Chondrocyte (in vitro differentiated cells): Measurements from ENCODE around the gene SORBS2. TPM values are rescaled to one million over a fixed set of nuclear protein-coding genes. Genes with fewer than 3 reads are reported as not detected.
A peak's percentile ranks its signal among the peaks of the same experiment; 100 is the strongest.

Experiments
- DNase-seq: peaks from one replicate; pipeline ENCODE4 v3.0.0; 2021; ENCODE audit warnings: mixed read lengths, low spot score
- H3K27ac Mint-ChIP-seq: one replicate; pipeline ENCODE4 v1.8.0; 2021; ENCODE audit warnings: mild to moderate bottlenecking, moderate library complexity, mixed read lengths; ENCODE audit not compliant: unreplicated experiment
- H3K27me3 Mint-ChIP-seq: 2 replicates; pipeline ENCODE4 v1.8.0; 2021; ENCODE audit warnings: low read depth, mixed read lengths
- H3K36me3 Mint-ChIP-seq: 2 replicates; pipeline ENCODE4 v1.8.0; 2021; ENCODE audit warnings: low read depth, mixed read lengths
- H3K4me1 Mint-ChIP-seq: 2 replicates; pipeline ENCODE4 v1.8.0; 2021; ENCODE audit warnings: low read depth, mild to moderate bottlenecking, mixed read lengths
- H3K4me3 Mint-ChIP-seq: one replicate; pipeline ENCODE4 v1.8.0; 2021; ENCODE audit warnings: mild to moderate bottlenecking, moderate library complexity, mixed read lengths; ENCODE audit not compliant: unreplicated experiment
- H3K9me3 Mint-ChIP-seq: 2 replicates; pipeline ENCODE4 v1.8.0; 2021; ENCODE audit warnings: low read depth, mixed read lengths
- CTCF ChIP-seq: fragments of 200-600 bp; sonication (generic); IDR thresholded peaks from 2 replicates; pipeline ENCODE4 v1.5.0; 2021; ENCODE audit warnings: antibody characterized with exemption, mild to moderate bottlenecking, moderate library complexity
- total RNA-seq: library from RNA; stranded (reverse); gene quantifications from 3 replicates; pipeline ENCODE4 v1.2.1, GENCODE V29; 2021

Gene SORBS2
- total RNA-seq, 1 donor from 2014 or later: 104 TPM

GRCh38 chr4:185840953-185841352 is 29.0 kb upstream of the SORBS2 start:
- Mint-ChIP-seq H3K9me3 (peaks cover 16% of the 10 kb centered on the region), H3K27ac (no peak overlapping the region), H3K36me3 (peaks cover 3% of the 10 kb centered on the region), H3K4me3 (no peak overlapping the region), H3K27me3 (no peaks in the 10 kb centered on the region), H3K4me1 (peaks cover 6% of the 10 kb centered on the region)
- no peak for TF ChIP-seq CTCF
- no peak for DNase-seq

- H3K27ac Mint-ChIP-seq: no peak overlapping the region
- no peaks in the 10 kb centered on the region for H3K4me1 Mint-ChIP-seq
- no peaks in the 10 kb centered on the region for H3K27me3 Mint-ChIP-seq
- peaks cover 9% of the 10 kb centered on the region for H3K9me3 Mint-ChIP-seq
- no peak for TF ChIP-seq CTCF
- DNase-seq: no peak
- no peaks in the 10 kb centered on the region for H3K36me3 Mint-ChIP-seq
- H3K4me3 Mint-ChIP-seq: no peak overlapping the region
Measured at GRCh38 chr4:185840201-185840600, 28.2 kb upstream of the SORBS2 start.

- H3K4me3 Mint-ChIP-seq: no peak overlapping the region
- DNase-seq: no peak
- H3K36me3 Mint-ChIP-seq: no peaks in the 10 kb centered on the region
- no peaks in the 10 kb centered on the region for H3K27me3 Mint-ChIP-seq
- H3K27ac Mint-ChIP-seq: no peak overlapping the region
- no peak for TF ChIP-seq CTCF
- H3K9me3 Mint-ChIP-seq: peaks cover 9% of the 10 kb centered on the region
- H3K4me1 Mint-ChIP-seq: no peaks in the 10 kb centered on the region
Measured at GRCh38 chr4:185839770-185840169, 27.8 kb upstream of the SORBS2 start.

- no peak for DNase-seq
Measured at GRCh38 chr4:185839194-185839712, 27.3 kb upstream of the SORBS2 start.

GRCh38 chr4:185838514-185839193 is 26.7 kb upstream of the SORBS2 start:
- H3K27me3 Mint-ChIP-seq: no peaks in the 10 kb centered on the region
- H3K4me3 Mint-ChIP-seq: no peak overlapping the region
- no peaks in the 10 kb centered on the region for H3K36me3 Mint-ChIP-seq
- H3K9me3 Mint-ChIP-seq: no peaks in the 10 kb centered on the region
- H3K27ac Mint-ChIP-seq: no peak overlapping the region
- no peak for DNase-seq
- H3K4me1 Mint-ChIP-seq: no peaks in the 10 kb centered on the region
- TF ChIP-seq CTCF: peak; percentile 68

More at GRCh38 chr4:185839194-185839712, 27.3 kb upstream of the SORBS2 start:
- H3K36me3 Mint-ChIP-seq: no peaks in the 10 kb centered on the region
- H3K9me3 Mint-ChIP-seq: peaks cover 3% of the 10 kb centered on the region
- no peak overlapping the region for H3K27ac Mint-ChIP-seq
- H3K4me1 Mint-ChIP-seq: no peaks in the 10 kb centered on the region
- no peaks in the 10 kb centered on the region for H3K27me3 Mint-ChIP-seq
- TF ChIP-seq CTCF: no peak
- no peak overlapping the region for H3K4me3 Mint-ChIP-seq
